ENCODE results near the gene CCDC63.

CCDC63 gene

DNA sequence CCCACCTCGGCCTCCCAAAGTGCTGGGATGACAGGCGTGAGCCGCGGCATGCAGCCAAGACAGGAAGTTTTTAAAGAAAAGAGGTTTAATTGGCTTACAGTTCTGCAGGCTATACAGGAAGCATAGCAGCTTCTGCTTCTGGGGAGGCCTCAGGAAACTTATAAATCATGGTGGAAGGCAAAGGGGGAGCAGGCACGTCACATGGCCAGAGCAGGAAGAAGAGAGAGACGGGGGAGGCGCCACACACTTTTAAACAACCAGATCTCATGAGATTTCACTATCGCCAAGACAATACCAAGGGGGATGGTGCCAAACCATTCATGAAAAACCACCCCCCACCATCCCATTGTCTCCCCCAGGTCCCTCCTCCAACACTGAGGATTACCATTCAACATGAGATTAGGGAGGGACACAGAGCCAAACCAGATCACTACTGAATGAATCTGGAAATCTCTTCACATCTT is 14.1 kb downstream of the CCDC63 start:
- TF ChIP-seq TCF12 (IDR thresholded peaks at IDR 0.05; ENCODE audit: low read depth) (no peak), TEAD4 (IDR thresholded peaks at IDR 0.05) (no peak), RAD21 (IDR thresholded peaks at IDR 0.05; ENCODE audit: low read depth) (no peak), NFIC (IDR thresholded peaks at IDR 0.05) (no peak), TAF1 (IDR thresholded peaks at IDR 0.05; ENCODE audit: low read depth) (no peak), EGR1 (IDR thresholded peaks at IDR 0.05) (no peak), CEBPB (IDR thresholded peaks at IDR 0.05) (no peak), ZBTB7A (IDR thresholded peaks at IDR 0.05; ENCODE audit: low read depth) (no peak), EP300 (IDR thresholded peaks at IDR 0.05; ENCODE audit: borderline replicate concordance) (no peak), FOXM1 (IDR thresholded peaks at IDR 0.05; ENCODE audit: borderline replicate concordance, low read depth) (no peak), CREB1 (IDR thresholded peaks at IDR 0.05; ENCODE audit: low read depth) (no peak), YY1 (IDR thresholded peaks at IDR 0.05; ENCODE audit: low read depth) (no peak)
- TF ChIP-seq, protein P1, sequence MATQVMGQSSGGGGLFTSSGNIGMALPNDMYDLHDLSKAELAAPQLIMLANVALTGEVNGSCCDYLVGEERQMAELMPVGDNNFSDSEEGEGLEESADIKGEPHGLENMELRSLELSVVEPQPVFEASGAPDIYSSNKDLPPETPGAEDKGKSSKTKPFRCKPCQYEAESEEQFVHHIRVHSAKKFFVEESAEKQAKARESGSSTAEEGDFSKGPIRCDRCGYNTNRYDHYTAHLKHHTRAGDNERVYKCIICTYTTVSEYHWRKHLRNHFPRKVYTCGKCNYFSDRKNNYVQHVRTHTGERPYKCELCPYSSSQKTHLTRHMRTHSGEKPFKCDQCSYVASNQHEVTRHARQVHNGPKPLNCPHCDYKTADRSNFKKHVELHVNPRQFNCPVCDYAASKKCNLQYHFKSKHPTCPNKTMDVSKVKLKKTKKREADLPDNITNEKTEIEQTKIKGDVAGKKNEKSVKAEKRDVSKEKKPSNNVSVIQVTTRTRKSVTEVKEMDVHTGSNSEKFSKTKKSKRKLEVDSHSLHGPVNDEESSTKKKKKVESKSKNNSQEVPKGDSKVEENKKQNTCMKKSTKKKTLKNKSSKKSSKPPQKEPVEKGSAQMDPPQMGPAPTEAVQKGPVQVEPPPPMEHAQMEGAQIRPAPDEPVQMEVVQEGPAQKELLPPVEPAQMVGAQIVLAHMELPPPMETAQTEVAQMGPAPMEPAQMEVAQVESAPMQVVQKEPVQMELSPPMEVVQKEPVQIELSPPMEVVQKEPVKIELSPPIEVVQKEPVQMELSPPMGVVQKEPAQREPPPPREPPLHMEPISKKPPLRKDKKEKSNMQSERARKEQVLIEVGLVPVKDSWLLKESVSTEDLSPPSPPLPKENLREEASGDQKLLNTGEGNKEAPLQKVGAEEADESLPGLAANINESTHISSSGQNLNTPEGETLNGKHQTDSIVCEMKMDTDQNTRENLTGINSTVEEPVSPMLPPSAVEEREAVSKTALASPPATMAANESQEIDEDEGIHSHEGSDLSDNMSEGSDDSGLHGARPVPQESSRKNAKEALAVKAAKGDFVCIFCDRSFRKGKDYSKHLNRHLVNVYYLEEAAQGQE (IDR thresholded peaks at IDR 0.05; ENCODE audit: low read depth) = no peak
- TF ChIP-seq, protein P2, sequence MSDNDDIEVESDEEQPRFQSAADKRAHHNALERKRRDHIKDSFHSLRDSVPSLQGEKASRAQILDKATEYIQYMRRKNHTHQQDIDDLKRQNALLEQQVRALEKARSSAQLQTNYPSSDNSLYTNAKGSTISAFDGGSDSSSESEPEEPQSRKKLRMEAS (IDR thresholded peaks at IDR 0.05) = no peak
- TF ChIP-seq, protein P3, sequence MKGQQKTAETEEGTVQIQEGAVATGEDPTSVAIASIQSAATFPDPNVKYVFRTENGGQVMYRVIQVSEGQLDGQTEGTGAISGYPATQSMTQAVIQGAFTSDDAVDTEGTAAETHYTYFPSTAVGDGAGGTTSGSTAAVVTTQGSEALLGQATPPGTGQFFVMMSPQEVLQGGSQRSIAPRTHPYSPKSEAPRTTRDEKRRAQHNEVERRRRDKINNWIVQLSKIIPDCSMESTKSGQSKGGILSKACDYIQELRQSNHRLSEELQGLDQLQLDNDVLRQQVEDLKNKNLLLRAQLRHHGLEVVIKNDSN (IDR thresholded peaks at IDR 0.05) = no peak

DNA sequence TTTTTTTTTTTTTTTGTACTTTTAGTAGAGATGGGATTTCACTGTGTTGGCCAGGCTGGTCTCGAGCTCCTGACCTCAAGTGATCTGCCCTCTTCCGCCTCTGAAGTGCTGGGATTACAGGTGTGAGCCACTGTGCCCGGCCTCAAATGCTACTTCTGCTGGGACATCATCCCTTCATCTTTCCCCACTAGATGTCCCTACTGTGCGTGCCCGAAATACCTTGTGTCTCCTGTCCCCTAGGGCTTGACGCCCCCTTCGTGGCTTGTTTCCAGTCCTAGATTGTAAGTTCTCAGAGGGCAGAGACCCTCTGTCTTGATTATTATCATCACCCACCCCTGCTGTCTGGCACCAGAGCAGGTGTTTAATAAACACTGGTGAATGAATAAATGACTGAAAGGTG is 14.9 kb downstream of the CCDC63 start:
- TF ChIP-seq RAD21 (IDR thresholded peaks at IDR 0.05; ENCODE audit: low read depth) (no peak), TAF1 (IDR thresholded peaks at IDR 0.05; ENCODE audit: low read depth) (no peak), NFIC (IDR thresholded peaks at IDR 0.05) (no peak), EP300 (IDR thresholded peaks at IDR 0.05; ENCODE audit: borderline replicate concordance) (no peak), TCF12 (IDR thresholded peaks at IDR 0.05; ENCODE audit: low read depth) (no peak), EGR1 (IDR thresholded peaks at IDR 0.05) (no peak), ZBTB7A (IDR thresholded peaks at IDR 0.05; ENCODE audit: low read depth) (no peak), FOXM1 (IDR thresholded peaks at IDR 0.05; ENCODE audit: borderline replicate concordance, low read depth) (no peak), TEAD4 (IDR thresholded peaks at IDR 0.05) (no peak), YY1 (IDR thresholded peaks at IDR 0.05; ENCODE audit: low read depth) (no peak), CREB1 (IDR thresholded peaks at IDR 0.05; ENCODE audit: low read depth) (no peak), CEBPB (IDR thresholded peaks at IDR 0.05) (no peak)
- TF ChIP-seq, protein P1 (IDR thresholded peaks at IDR 0.05; ENCODE audit: low read depth) = no peak
- TF ChIP-seq, protein P3 (IDR thresholded peaks at IDR 0.05) = no peak
- TF ChIP-seq, protein P2 (IDR thresholded peaks at IDR 0.05) = no peak

DNA sequence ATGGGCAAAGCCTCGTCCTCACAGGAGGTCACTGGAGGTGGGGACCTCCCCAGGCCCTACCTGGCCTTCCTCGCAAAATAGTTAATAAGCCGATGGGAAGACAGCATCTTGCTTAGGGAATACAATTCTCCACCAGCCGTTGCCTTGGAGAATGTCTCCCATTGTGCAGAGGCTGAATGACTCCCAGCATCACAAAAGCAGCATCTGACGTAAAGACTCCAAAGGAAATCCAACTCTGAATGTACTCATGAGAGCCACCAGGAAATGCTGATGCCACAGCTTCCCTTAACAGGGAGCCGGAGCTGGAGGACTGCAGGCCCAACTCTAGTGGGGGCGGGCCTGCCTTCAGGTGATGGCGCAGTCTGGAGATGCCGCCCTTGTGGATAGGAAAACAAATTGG is 15.5 kb downstream of the CCDC63 start:
- TF ChIP-seq NFIC (IDR thresholded peaks at IDR 0.05) = no peak
- no peak for TF ChIP-seq CREB1 (IDR thresholded peaks at IDR 0.05; ENCODE audit: low read depth)
- TF ChIP-seq ZBTB7A (IDR thresholded peaks at IDR 0.05; ENCODE audit: low read depth) = no peak
- no peak for TF ChIP-seq YY1 (IDR thresholded peaks at IDR 0.05; ENCODE audit: low read depth)
- no peak for TF ChIP-seq TCF12 (IDR thresholded peaks at IDR 0.05; ENCODE audit: low read depth)
- no peak for TF ChIP-seq TEAD4 (IDR thresholded peaks at IDR 0.05)
- TF ChIP-seq EP300 (IDR thresholded peaks at IDR 0.05; ENCODE audit: borderline replicate concordance) = no peak
- TF ChIP-seq TAF1 (IDR thresholded peaks at IDR 0.05; ENCODE audit: low read depth) = no peak

DNA sequence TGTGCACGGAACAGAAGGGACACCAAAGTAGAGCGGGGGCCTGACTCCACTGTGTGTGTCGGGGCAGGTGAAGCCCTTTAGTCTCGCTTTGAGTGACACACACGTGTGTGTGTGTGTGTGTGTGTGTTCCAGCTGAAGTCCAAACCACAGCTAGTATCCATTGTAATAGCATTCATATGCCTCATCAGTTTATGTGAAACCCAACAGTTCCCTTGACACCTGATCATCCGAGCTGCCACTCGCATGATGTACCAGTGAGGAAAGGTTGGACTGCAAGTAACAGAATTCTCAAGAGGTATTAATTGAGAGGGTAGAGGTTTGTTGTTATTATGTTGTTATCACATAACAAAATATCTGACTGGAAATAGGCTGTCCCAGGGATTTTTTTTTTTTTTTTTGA is 16.4 kb downstream of the CCDC63 start:
- no peak for TF ChIP-seq FOXM1 (IDR thresholded peaks at IDR 0.05; ENCODE audit: borderline replicate concordance, low read depth)
- TF ChIP-seq, protein P1 (IDR thresholded peaks at IDR 0.05; ENCODE audit: low read depth) = no peak
- no peak for TF ChIP-seq NFIC (IDR thresholded peaks at IDR 0.05)
- TF ChIP-seq RAD21 (IDR thresholded peaks at IDR 0.05; ENCODE audit: low read depth) = no peak
- TF ChIP-seq ZBTB7A (IDR thresholded peaks at IDR 0.05; ENCODE audit: low read depth) = no peak
- no peak for TF ChIP-seq CEBPB (IDR thresholded peaks at IDR 0.05)

Measured in Ishikawa (cell line).